Measurements from ENCODE around the gene SYNCRIP.
"Not testable (repeated sequence)": the region's sequence is repeated elsewhere in the genome, so short reads cannot be mapped to it uniquely, and the experiment has no call there.

The SYNCRIP gene

GRCh38 chr6:85593438-85594196 is 49.1 kb downstream of the SYNCRIP start, which contains the start of gene SNX14:
Gene SNX14, minus strand, starts transcription at chr6:85593858. Its CDS starts 140 bp downstream, at chr6:85593718.
- peak; percentile 73 for DNase-seq

- no peak for DNase-seq
Observed at GRCh38 chr6:85592033-85592432, 50.7 kb downstream of the SYNCRIP start.

GRCh38 chr6:85591207-85591606 is 51.5 kb downstream of the SYNCRIP start:
- no peak for DNase-seq

GRCh38 chr6:85585741-85586140 is 56.9 kb downstream of the SYNCRIP start:
- no peak for DNase-seq

- not testable (repeated sequence) for DNase-seq
Observed at GRCh38 chr6:85582832-85583231, 59.9 kb downstream of the SYNCRIP start.

GRCh38 chr6:85581572-85581971 is 61.1 kb downstream of the SYNCRIP start:
- DNase-seq, result no peak

GRCh38 chr6:85580878-85581267 is 61.8 kb downstream of the SYNCRIP start:
- no peak for DNase-seq

- no peak for DNase-seq
Observed at GRCh38 chr6:85580118-85580877, 62.4 kb downstream of the SYNCRIP start.

- DNase-seq, result no peak
Observed at GRCh38 chr6:85579581-85579980, 63.1 kb downstream of the SYNCRIP start.

- DNase-seq, result no peak
Observed at GRCh38 chr6:85576476-85576875, 66.2 kb downstream of the SYNCRIP start.

- DNase-seq, result no peak
Observed at GRCh38 chr6:85574932-85575598, 67.6 kb downstream of the SYNCRIP start.

GRCh38 chr6:85569323-85569722 is 73.4 kb downstream of the SYNCRIP start:
- no peak for DNase-seq

GRCh38 chr6:85568411-85568810 is 74.3 kb downstream of the SYNCRIP start:
- no peak for DNase-seq

GRCh38 chr6:85565736-85566135 is 77.0 kb downstream of the SYNCRIP start:
- no peak for DNase-seq

- not testable (repeated sequence) for DNase-seq
Observed at GRCh38 chr6:85564223-85564622, 78.5 kb downstream of the SYNCRIP start.

Data from SHP77 treated with DMSO at 0.1 percent for 48 hours (cell line).